Lower leg skin (tissue), 3 donors: ENCODE measurements around the gene TLR6.

ENCODE experiments used
- POLR2A ChIP-seq, 2 donors: fragments of 450-650 bp; IDR thresholded peaks; one replicate each; pipeline ENCODE4 v1.6.1; 2016 to 2017; ENCODE audit warnings: antibody characterized with exemption in 2 of 2, mild to moderate bottlenecking in 1 of 2, moderate library complexity in 1 of 2
- TF ChIP-seq, protein P1 (sequence below), 3 donors: fragments of 450-650 bp; IDR thresholded peaks; one replicate each; pipeline ENCODE4 v1.5.1; 2016; ENCODE audit warnings: antibody characterized with exemption in 3 of 3, mild to moderate bottlenecking in 3 of 3, moderate library complexity in 2 of 3

DNA sequence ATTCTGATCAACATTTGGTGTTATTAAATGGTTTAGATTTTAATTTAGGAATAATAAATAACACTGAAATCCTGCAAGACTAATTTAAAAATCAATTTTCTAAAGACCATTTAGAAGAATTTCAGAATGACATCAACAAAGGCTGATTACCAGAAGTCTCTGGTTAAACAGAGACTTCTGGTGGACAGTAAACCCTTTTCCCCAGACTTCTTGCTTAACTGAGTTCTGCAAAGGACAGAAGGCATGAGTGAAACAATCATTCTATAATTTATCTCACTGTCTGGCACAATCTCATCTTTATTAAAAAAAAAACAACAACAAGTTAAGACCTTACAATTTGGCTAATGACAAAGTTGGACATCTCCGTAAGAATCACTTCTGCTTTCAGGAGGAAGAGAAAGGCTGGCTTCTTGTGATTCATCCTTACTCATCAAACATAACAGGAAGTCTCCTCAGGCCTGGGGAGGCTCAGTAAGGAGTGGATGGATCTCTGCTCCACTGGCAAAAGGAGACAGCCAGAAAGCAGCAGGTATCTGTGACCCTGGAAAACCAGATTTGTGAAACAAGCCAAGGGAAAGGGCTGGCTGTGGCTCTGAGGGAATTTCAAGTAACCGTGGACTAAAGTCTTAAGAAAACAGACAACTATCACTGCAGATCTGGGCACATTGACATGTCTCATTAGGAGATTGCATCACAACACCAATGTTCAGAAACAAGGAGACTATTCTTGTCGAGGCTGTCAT lies 908 bp upstream of the TLR6 start:
- TF ChIP-seq, protein P1, sequence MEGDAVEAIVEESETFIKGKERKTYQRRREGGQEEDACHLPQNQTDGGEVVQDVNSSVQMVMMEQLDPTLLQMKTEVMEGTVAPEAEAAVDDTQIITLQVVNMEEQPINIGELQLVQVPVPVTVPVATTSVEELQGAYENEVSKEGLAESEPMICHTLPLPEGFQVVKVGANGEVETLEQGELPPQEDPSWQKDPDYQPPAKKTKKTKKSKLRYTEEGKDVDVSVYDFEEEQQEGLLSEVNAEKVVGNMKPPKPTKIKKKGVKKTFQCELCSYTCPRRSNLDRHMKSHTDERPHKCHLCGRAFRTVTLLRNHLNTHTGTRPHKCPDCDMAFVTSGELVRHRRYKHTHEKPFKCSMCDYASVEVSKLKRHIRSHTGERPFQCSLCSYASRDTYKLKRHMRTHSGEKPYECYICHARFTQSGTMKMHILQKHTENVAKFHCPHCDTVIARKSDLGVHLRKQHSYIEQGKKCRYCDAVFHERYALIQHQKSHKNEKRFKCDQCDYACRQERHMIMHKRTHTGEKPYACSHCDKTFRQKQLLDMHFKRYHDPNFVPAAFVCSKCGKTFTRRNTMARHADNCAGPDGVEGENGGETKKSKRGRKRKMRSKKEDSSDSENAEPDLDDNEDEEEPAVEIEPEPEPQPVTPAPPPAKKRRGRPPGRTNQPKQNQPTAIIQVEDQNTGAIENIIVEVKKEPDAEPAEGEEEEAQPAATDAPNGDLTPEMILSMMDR (IDR thresholded peaks at IDR 0.05): no peak
- no peak for TF ChIP-seq POLR2A (IDR thresholded peaks at IDR 0.05)
